ENCODE data around the gene ATP2C1.

- TF ChIP-seq, protein P1, sequence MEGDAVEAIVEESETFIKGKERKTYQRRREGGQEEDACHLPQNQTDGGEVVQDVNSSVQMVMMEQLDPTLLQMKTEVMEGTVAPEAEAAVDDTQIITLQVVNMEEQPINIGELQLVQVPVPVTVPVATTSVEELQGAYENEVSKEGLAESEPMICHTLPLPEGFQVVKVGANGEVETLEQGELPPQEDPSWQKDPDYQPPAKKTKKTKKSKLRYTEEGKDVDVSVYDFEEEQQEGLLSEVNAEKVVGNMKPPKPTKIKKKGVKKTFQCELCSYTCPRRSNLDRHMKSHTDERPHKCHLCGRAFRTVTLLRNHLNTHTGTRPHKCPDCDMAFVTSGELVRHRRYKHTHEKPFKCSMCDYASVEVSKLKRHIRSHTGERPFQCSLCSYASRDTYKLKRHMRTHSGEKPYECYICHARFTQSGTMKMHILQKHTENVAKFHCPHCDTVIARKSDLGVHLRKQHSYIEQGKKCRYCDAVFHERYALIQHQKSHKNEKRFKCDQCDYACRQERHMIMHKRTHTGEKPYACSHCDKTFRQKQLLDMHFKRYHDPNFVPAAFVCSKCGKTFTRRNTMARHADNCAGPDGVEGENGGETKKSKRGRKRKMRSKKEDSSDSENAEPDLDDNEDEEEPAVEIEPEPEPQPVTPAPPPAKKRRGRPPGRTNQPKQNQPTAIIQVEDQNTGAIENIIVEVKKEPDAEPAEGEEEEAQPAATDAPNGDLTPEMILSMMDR (IDR thresholded peaks at IDR 0.05), result no peak
- TF ChIP-seq POLR2AphosphoS5 (IDR thresholded peaks at IDR 0.05) (no peak), POLR2A (IDR thresholded peaks at IDR 0.05) (no peak), EP300 (IDR thresholded peaks at IDR 0.05) (no peak)
Observed at GRCh38 chr3:131038326-131038725, 144.4 kb downstream of the ATP2C1 start.
